HG02943 (cell line): ENCODE measurements around the gene TTC1.
"Not testable (repeated sequence)": the region's sequence is repeated elsewhere in the genome, so short reads cannot be mapped to it uniquely, and the experiment has no call there.

Source experiments
- ATAC-seq: cut with Tn5 transposase; IDR thresholded peaks from one replicate; pipeline ENCODE4 v1.9.1; 2021; ENCODE audit warnings: mild to moderate bottlenecking, low read depth, moderate library complexity; ENCODE audit not compliant: unreplicated experiment

TTC1 gene

DNA sequence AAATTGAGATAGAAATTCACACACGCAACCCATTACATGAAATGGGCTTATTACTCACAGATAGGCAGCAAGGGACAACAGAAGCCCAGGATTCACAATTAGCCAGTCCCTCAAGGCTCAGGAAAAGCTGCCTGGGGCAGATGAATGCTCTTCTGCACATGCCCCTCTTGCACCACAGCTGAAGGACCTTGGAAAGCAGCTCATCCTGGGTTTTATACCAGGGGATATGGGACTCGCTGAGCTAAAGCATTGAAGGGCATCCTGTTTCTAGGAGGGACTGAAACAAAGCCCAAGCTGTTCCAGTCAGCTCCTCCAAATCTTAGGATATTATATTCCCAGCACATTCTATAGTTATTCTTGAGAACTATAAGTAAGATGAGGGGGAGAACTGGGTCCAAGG is 15.7 kb upstream of the TTC1 start:
- no peak for ATAC-seq

DNA sequence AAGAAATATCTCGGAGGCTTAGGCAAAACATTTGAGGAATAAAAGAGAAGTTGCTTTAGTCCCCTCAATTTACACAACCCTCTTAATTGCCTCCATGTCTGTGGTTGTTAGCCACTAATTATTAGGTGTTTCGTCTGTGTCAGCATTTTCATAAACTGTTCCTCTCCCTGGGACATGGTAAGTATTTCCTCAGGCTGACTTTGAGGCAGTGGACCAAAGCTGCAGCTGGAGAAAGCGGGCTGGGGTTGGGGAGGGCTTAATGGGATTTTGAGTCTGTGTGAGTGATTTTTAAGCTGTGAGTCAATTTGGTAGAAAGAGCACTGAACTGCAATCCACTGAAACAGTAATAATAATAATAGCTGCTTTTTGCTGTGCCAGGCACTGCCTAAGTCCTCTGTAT is 13.0 kb upstream of the TTC1 start:
- ATAC-seq, result no peak

- no peak for ATAC-seq
These were observed 7.5 kb upstream of the TTC1 start for GRCh38 chr5:160001457-160001856.

DNA sequence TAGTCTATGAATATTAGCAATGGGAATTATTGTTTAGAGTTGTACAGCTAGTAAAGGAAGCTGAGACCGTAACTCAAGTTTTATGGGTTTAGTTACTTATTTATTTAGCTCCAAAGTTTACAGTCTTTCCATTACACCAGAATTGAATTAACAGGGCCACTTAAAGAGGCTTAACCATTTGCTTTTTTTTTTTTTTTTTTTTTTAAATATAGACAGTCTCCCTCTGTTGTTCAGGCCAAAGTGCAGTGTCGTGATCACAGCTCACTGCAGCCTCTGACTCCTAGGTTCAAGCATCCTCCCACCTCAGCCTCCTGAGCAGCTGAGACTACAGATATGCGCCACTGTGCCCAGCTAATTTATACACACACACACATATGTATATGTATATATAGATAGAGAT is 1.4 kb upstream of the TTC1 start:
- no peak for ATAC-seq

GRCh38 chr5:160008529-160008876 is 436 bp upstream of the TTC1 start:
- peak; percentile 20 for ATAC-seq

DNA sequence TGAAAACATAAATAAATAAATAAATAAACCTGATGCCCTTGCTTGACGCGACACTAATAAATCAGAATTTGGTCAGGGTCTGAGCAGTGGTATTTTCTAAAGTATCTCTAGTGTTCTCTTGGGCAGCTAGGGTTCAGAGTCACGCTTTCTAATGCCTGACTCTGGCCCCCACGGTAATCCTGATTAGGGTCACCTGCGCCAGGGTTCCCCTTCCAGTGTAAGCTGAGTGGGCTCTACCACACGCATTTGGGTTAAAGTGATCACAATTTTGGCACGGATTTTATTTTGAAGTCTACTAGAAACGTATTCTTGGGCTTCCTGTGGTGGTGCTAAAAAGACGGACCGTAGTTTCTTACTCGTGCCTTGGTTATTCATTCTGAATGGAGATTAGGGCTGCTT is 651 bp downstream of the TTC1 start:
- ATAC-seq, result no peak

GRCh38 chr5:160011471-160011870 is 2.5 kb downstream of the TTC1 start:
- ATAC-seq, result no peak

DNA sequence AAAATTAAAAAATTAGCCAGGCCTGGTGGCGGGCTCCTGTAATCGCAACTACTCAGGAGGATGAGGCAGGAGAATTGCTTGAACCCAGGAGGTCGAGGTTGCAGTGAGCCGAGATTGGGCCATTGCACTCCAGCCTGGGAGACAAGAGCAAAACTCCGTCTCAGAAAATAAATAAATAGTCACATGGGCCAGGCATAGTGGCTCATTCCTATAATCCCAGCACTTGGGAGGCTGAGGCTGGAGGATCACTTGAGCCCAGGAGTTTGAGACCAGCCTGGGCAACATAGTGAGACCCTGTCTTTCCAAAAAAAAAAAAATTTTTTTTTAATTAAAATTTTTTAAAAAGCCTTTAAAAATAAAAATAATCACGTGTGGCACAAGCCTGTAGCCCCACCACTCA is 5.3 kb downstream of the TTC1 start:
- ATAC-seq, result not testable (repeated sequence)

- no peak for ATAC-seq
These were observed 10.1 kb downstream of the TTC1 start for GRCh38 chr5:160018945-160019625.

- no peak for ATAC-seq
These were observed 11.4 kb downstream of the TTC1 start for GRCh38 chr5:160020266-160020770.

DNA sequence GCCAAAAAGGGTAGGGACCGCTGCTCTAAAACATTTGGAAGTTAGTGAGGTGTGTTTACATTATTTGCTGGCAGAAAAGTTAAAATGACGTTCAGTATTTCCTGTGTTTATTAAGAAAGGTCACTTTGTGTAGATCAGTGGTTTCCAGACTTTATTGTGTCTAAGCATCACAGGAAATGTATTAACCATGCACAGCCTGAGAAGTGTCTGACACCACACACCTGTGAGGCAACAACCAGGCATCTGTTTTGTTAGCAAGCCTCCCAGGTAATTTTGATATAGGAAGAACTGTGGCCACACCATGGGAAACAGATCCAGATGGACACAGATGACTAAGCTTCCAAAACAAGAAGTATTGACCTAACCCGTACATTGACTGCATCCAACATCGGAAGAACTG is 12.0 kb downstream of the TTC1 start:
- no peak for ATAC-seq

GRCh38 chr5:160021831-160022446 is 13.0 kb downstream of the TTC1 start:
- peak; percentile 89 for ATAC-seq

- ATAC-seq, result no peak
These were observed 14.3 kb downstream of the TTC1 start for GRCh38 chr5:160023007-160023907.

DNA sequence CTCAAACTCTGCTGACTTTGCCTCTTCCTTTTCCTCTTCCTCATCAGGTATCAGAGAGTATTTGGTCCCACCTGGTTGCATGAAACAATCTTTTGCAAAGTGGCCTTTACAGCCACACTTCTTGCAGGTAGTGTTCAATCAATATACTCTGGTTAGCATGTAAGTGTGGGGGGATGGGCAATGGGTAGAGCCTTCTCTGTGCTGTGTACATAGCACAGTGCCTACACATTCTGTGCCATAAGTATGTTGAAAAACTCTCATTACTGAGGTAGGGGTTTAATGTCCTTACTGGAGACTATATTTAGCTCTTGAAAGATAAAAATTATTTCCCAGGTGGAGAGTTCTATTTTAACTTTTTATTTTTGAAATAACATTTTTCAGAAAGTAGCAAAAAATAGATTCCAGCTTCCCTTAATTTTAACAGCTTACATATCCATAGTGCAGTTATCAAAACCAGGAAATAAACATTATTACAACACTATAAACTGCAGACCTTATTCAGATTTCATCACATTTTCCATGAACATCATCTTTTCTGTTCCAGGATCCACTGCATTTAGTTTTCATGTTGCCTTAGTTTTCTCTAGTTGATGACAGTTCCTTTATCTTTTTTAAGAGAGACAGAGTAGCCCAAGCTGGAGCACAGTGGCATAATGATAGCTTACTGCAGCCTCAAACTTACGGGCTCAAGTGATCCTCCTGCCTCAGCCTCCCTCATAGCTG is 15.1 kb downstream of the TTC1 start:
- ATAC-seq, result no peak

- ATAC-seq, result no peak
These were observed 20.1 kb downstream of the TTC1 start for GRCh38 chr5:160029004-160029403.

DNA sequence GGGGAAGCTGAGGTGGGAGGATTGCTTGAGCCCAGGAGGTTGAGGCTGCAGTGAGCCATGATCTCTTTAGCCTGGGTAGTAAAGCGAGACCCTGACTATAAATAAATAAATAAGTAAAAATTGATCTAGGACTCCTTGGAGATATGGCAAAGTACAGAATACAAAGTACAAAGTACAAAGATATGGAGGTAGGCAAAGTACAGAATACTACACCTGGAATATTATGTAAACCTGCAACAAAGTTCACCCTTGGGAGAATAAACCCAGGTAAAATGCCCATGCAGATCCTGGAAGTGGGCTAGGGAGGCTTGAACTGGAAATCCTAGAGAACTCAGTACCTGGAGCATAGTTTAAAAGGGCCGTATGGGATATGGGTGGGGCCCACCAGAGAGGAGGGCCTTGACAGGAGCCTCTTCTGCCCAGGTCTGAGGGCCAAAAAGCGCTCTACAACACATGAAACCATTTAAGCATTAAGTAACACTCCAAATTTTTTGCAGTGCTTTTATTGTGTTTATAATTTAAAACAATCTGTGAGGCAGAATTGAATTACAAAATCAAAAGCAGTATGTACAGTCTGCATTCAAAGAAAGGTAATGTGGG is 20.7 kb downstream of the TTC1 start:
- no peak for ATAC-seq

- ATAC-seq, result no peak
These were observed 21.9 kb downstream of the TTC1 start for GRCh38 chr5:160030631-160031377.

DNA sequence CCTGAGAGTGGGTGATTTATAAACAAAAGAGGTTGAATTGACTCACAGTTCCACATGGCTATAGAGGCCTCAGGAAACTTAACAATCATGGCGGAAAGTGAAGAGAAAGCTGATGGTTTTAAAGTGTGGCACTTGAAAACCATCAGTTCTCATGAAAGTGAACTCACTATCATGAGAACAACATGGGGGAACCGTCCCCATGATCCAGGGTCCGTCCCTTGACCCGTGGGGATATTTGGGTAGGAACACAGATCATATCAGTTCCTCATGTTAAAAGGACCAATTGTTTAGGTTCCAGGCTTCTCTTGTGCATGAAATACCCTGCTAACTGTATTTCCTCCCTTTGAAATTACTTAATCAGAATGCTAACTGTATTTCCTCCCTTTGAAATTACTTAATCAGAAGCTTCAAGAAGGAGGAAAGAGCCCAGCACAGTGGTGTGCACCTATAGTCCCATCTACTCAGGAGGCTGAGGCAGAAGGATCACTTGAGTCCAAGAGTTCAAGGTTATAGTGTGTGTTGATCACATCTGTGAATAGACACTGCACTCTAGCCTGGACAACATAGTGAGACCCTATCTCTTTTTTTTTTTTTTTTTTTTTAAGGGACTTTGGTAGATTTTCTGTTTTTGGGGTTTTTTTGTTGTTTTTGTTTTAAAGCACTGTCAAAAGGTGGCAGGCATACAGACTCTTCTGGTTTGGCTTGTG is 24.8 kb downstream of the TTC1 start:
- ATAC-seq, result no peak

DNA sequence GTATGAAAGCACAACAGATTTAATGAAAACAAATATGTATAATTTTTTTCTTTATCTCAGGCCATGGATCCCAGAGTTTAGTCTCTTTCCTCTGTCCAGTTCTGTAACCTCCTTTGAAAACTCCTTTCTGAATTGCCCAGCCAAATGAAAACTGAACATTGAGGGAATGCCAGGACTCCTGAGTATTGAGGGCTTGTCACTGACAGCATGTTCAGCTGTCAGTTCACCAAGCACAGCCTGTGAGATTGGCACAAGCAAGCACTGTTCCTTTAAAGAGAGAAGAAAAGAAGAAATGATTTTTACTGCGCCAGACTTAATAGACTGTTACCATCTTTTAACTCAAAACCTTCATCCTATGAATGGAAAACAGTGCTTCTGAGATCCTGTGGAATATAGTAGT is 27.3 kb downstream of the TTC1 start:
- no peak for ATAC-seq
